Neural cell (in vitro differentiated cells): ENCODE measurements around the gene TNS3. TPM values are rescaled to one million over a fixed set of nuclear protein-coding genes. Genes with fewer than 3 reads are reported as not detected.

Source experiments
- H2AFZ ChIP-seq: fragments of 200-600, 300-800 bp; sonication (generic), shearing (Covaris generic); 2 replicates; pipeline ENCODE4 v1.6.0; 2014; ENCODE audit warnings: low read depth, mild to moderate bottlenecking, antibody characterized with exemption, low read length, moderate library complexity
- H3F3A ChIP-seq: fragments of 200-600 bp; shearing (Covaris generic); 2 replicates; pipeline ENCODE4 v1.6.1; 2016; ENCODE audit warnings: mild to moderate bottlenecking, moderate library complexity, mixed read lengths, antibody characterized with exemption, low read length; ENCODE audit not compliant: insufficient read depth, poor library complexity, severe bottlenecking
- H3K27ac ChIP-seq: fragments of 200-600, 300-800 bp; sonication (generic), shearing (Covaris generic); 2 replicates; pipeline ENCODE4 v1.5.1; 2014; ENCODE audit warnings: mild to moderate bottlenecking, low read length, moderate library complexity
- H3K27me3 ChIP-seq: fragments of 300-800, 200-600 bp; sonication (generic), shearing (Covaris generic); 2 replicates; pipeline ENCODE4 v1.6.0; 2014; ENCODE audit warnings: mild to moderate bottlenecking, low read depth, low read length, moderate library complexity; ENCODE audit not compliant: insufficient read depth
- H3K36me3 ChIP-seq: fragments of 300-800, 200-600 bp; sonication (generic), shearing (Covaris generic); 2 replicates; pipeline ENCODE4 v1.5.1; 2014; ENCODE audit warnings: mild to moderate bottlenecking, antibody characterized with exemption, low read length, moderate library complexity; ENCODE audit not compliant: insufficient read depth
- H3K4me2 ChIP-seq: fragments of 300-800, 200-600 bp; sonication (generic), shearing (Covaris generic); 2 replicates; pipeline ENCODE4 v1.6.0; 2014; ENCODE audit warnings: mild to moderate bottlenecking, low read length
- H3K4me3 ChIP-seq: fragments of 300-800, 200-600 bp; sonication (generic), shearing (Covaris generic); 2 replicates; pipeline ENCODE4 v1.5.1; 2014; ENCODE audit warnings: mild to moderate bottlenecking, low read length, moderate library complexity
- H3K79me2 ChIP-seq: fragments of 200-600 bp; shearing (Covaris generic); replicated peaks from 2 replicates; pipeline ENCODE4 v1.6.0; 2014; ENCODE audit warnings: mild to moderate bottlenecking, low read length, moderate library complexity; ENCODE audit not compliant: insufficient read depth
- H3K9ac ChIP-seq: fragments of 300-800, 200-600 bp; sonication (generic), shearing (Covaris generic); 2 replicates; pipeline ENCODE4 v1.6.1; 2016; ENCODE audit warnings: mild to moderate bottlenecking, low read length, mixed read lengths
- H3K9me2 ChIP-seq: fragments of 200-600 bp; shearing (Covaris generic); 2 replicates; pipeline ENCODE4 v1.6.1; 2016; ENCODE audit warnings: mild to moderate bottlenecking, low read length, mixed read lengths; ENCODE audit not compliant: insufficient read depth
- H3K9me3 ChIP-seq: fragments of 200-600, 300-800 bp; sonication (generic), shearing (Covaris generic); 2 replicates; pipeline ENCODE4 v1.6.1; 2016; ENCODE audit warnings: mild to moderate bottlenecking, mixed run types, low read length, moderate library complexity, mixed read lengths
- H4K20me1 ChIP-seq: fragments of 200-600 bp; shearing (Covaris generic); 2 replicates; pipeline ENCODE4 v1.6.1; 2016; ENCODE audit warnings: mild to moderate bottlenecking, mixed run types; ENCODE audit not compliant: insufficient read depth
- CTCF ChIP-seq: fragments of 450-650 bp; IDR thresholded peaks from 2 replicates; pipeline ENCODE4 v1.5.1; 2014; ENCODE audit warnings: antibody characterized with exemption, mild to moderate bottlenecking, moderate library complexity; ENCODE audit not compliant: poor library complexity, severe bottlenecking
- EP300 ChIP-seq: fragments of 450-650 bp; conservative IDR thresholded peaks from 2 replicates; pipeline ENCODE4 v1.6.1; 2014; ENCODE audit warnings: antibody characterized with exemption, mild to moderate bottlenecking, moderate library complexity; ENCODE audit not compliant: poor library complexity, severe bottlenecking
- EZH2 ChIP-seq: fragments of 200-600, 300-800 bp; shearing (Covaris generic), sonication (generic); IDR thresholded peaks from 2 replicates; pipeline ENCODE4 v1.6.1; 2014; ENCODE audit warnings: antibody characterized with exemption, low read length, borderline replicate concordance, mild to moderate bottlenecking; ENCODE audit not compliant: insufficient read depth, poor library complexity, severe bottlenecking
- MXI1 ChIP-seq: fragments of 450-650 bp; conservative IDR thresholded peaks from 2 replicates; pipeline ENCODE4 v1.6.1; 2014; ENCODE audit warnings: antibody characterized with exemption, mild to moderate bottlenecking; ENCODE audit not compliant: poor library complexity, severe bottlenecking
- POLR2AphosphoS5 ChIP-seq: IDR thresholded peaks from 2 replicates; pipeline ENCODE4 v1.6.1; 2012
- RAD21 ChIP-seq: fragments of 450-650 bp; conservative IDR thresholded peaks from 2 replicates; pipeline ENCODE4 v1.6.1; 2014; ENCODE audit warnings: antibody characterized with exemption, mild to moderate bottlenecking, moderate library complexity
- REST ChIP-seq: IDR thresholded peaks from 2 replicates; pipeline ENCODE4 v1.6.1; 2012; ENCODE audit warnings: borderline replicate concordance
- SMC3 ChIP-seq: fragments of 450-650 bp; conservative IDR thresholded peaks from 2 replicates; pipeline ENCODE4 v1.6.1; 2014; ENCODE audit warnings: antibody characterized with exemption, mild to moderate bottlenecking, moderate library complexity; ENCODE audit not compliant: poor library complexity
- TAF1 ChIP-seq: IDR thresholded peaks from 2 replicates; pipeline ENCODE4 v1.6.1; 2012; ENCODE audit warnings: low read depth
- polyA plus RNA-seq: library from polyadenylated mRNA; depleted of rRNA; stranded (reverse); fragments of >200 nt; gene quantifications from 2 replicates; pipeline ENCODE4 v1.2.3, GENCODE V29; 2014

Gene TNS3
- polyA plus RNA-seq, 1 donor from 2014 or later: 0.58 TPM

- Histone ChIP-seq H3K4me3 (no peak overlapping the region), H4K20me1 (no peaks in the 10 kb centered on the region), H3K36me3 (no peaks in the 10 kb centered on the region), H3K9ac (no peak overlapping the region), H2AFZ (no peak overlapping the region), H3K79me2 (no peaks in the 10 kb centered on the region), H3F3A (no peaks in the 10 kb centered on the region), H3K4me2 (no peak overlapping the region), H3K9me2 (no peaks in the 10 kb centered on the region), H3K27ac (no peak overlapping the region), H3K9me3 (peaks cover 3% of the 10 kb centered on the region), H3K27me3 (no peaks in the 10 kb centered on the region)
- TF ChIP-seq SMC3 (no peak), TAF1 (no peak), CTCF (no peak), MXI1 (no peak), POLR2AphosphoS5 (no peak), REST (no peak), EP300 (no peak), EZH2 (no peak), RAD21 (no peak)
Measured at GRCh38 chr7:47602272-47603004, 20.5 kb upstream of the TNS3 start.

- Histone ChIP-seq H3K9me2 (no peaks in the 10 kb centered on the region), H3K36me3 (no peaks in the 10 kb centered on the region), H2AFZ (no peak overlapping the region), H3K9ac (no peak overlapping the region), H3K9me3 (peaks cover 3% of the 10 kb centered on the region), H3K4me3 (no peak overlapping the region), H3K27me3 (no peaks in the 10 kb centered on the region), H4K20me1 (no peaks in the 10 kb centered on the region), H3K27ac (no peak overlapping the region), H3F3A (no peaks in the 10 kb centered on the region), H3K79me2 (no peaks in the 10 kb centered on the region), H3K4me2 (no peak overlapping the region)
- TF ChIP-seq REST (no peak), POLR2AphosphoS5 (no peak), SMC3 (no peak), TAF1 (no peak), RAD21 (no peak), EP300 (no peak), EZH2 (no peak)
Measured at GRCh38 chr7:47601881-47602249, 20.0 kb upstream of the TNS3 start.
